Duodenal mucosa (tissue), 2 donors: ENCODE results near the gene TRIM62.

Source experiments
- H3K27ac ChIP-seq: one replicate; pipeline ENCODE4 v1.7.0; 2013; ENCODE audit warnings: low read depth, low read length
- H3K27me3 ChIP-seq, 2 donors: one replicate each; pipeline ENCODE4 v1.7.0; 2013; ENCODE audit warnings: low read length in 2 of 2, control low read depth in 1 of 2; ENCODE audit not compliant: insufficient read depth in 2 of 2, control insufficient read depth in 1 of 2
- H3K36me3 ChIP-seq, 2 donors: one replicate each; pipeline ENCODE4 v1.7.0; 2013; ENCODE audit warnings: low read length in 2 of 2, control low read depth in 1 of 2; ENCODE audit not compliant: insufficient read depth in 2 of 2, control insufficient read depth in 1 of 2
- H3K4me1 ChIP-seq, 2 donors: one replicate each; pipeline ENCODE4 v1.7.0; 2013; ENCODE audit warnings: low read length in 2 of 2, control low read depth in 1 of 2; ENCODE audit not compliant: insufficient read depth in 2 of 2, control insufficient read depth in 1 of 2
- H3K4me3 ChIP-seq, 2 donors: one replicate each; pipeline ENCODE4 v1.7.0; 2013; ENCODE audit warnings: low read length in 2 of 2, low read depth in 1 of 2
- H3K9ac ChIP-seq, 2 donors: one replicate each; pipeline ENCODE4 v1.7.0; 2013; ENCODE audit warnings: low read length in 2 of 2, low read depth in 1 of 2
- H3K9me3 ChIP-seq, 2 donors: one replicate each; pipeline ENCODE4 v1.7.0; 2013; ENCODE audit warnings: low read length in 2 of 2, control low read depth in 1 of 2; ENCODE audit not compliant: control insufficient read depth in 1 of 2

Gene TRIM62

GRCh38 chr1:33181921-33182341 lies at the start of gene TRIM62:
Gene TRIM62 (minus strand): TSS chr1:33182043. CDS start chr1:33181432, 611 bp downstream.
- Histone ChIP-seq H3K4me3 (peak within 1 kb of the TSS; percentile 68 to 84), H3K4me1 (peaks cover 13 to 14% of the 10 kb centered on the region in 2 donors), H3K36me3 (no peaks in the 10 kb centered on the region), H3K27me3 (no peaks in the 10 kb centered on the region), H3K9ac (peak within 1 kb of the TSS; percentile 1 to 54), H3K27ac (no peak within 1 kb of the TSS), H3K9me3 (no peaks in the 10 kb centered on the region)

DNA sequence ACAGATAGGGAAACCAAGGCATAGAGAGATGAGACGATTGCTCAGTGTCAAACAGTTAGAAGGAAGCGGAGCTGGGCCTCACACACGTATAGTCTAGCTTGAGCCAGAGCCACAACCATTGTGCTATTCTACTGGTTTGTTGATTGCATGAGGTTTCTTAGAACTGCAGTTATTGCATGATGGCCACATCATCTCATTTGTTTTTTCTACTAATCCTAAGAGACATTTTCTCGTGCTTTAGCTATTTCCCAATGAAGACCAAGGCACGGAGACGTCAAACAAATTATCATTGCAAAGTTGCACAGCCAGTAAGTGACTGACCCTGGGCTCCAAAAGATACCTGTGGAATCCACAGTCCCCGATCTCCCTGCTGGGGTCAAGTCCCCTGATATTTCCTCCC lies 49.3 kb upstream of the TRIM62 start:
- Histone ChIP-seq H3K4me3 (no peak overlapping the region), H3K9me3 (no peaks in the 10 kb centered on the region), H3K9ac (no peak overlapping the region), H3K27ac (no peak overlapping the region), H3K4me1 (no peaks in the 10 kb centered on the region), H3K36me3 (no peaks in the 10 kb centered on the region), H3K27me3 (peaks cover 0 to 2% of the 10 kb centered on the region in 2 donors)

GRCh38 chr1:33228935-33229487 lies 47.2 kb upstream of the TRIM62 start:
- Histone ChIP-seq H3K9me3 (peaks cover 0 to 9% of the 10 kb centered on the region in 2 donors), H3K4me1 (no peaks in the 10 kb centered on the region), H3K9ac (no peak overlapping the region), H3K4me3 (no peak overlapping the region), H3K27me3 (peaks cover 0 to 2% of the 10 kb centered on the region in 2 donors), H3K36me3 (no peaks in the 10 kb centered on the region), H3K27ac (no peak overlapping the region)

GRCh38 chr1:33225586-33225985 lies 43.7 kb upstream of the TRIM62 start:
- H3K9ac ChIP-seq = no peak overlapping the region
- peaks cover 0 to 9% of the 10 kb centered on the region in 2 donors for H3K9me3 ChIP-seq
- H3K4me3 ChIP-seq = no peak overlapping the region
- H3K27ac ChIP-seq = no peak overlapping the region
- peaks cover 0 to 2% of the 10 kb centered on the region in 2 donors for H3K27me3 ChIP-seq
- H3K36me3 ChIP-seq = no peaks in the 10 kb centered on the region
- peaks cover 8% of the 10 kb centered on the region in 2 donors for H3K4me1 ChIP-seq

GRCh38 chr1:33224166-33224707 lies 42.4 kb upstream of the TRIM62 start:
- Histone ChIP-seq H3K4me1 (peaks cover 8 to 9% of the 10 kb centered on the region in 2 donors), H3K9me3 (peaks cover 0 to 9% of the 10 kb centered on the region in 2 donors), H3K27ac (no peak overlapping the region), H3K27me3 (no peaks in the 10 kb centered on the region), H3K36me3 (no peaks in the 10 kb centered on the region), H3K9ac (no peak overlapping the region), H3K4me3 (no peak overlapping the region)

DNA sequence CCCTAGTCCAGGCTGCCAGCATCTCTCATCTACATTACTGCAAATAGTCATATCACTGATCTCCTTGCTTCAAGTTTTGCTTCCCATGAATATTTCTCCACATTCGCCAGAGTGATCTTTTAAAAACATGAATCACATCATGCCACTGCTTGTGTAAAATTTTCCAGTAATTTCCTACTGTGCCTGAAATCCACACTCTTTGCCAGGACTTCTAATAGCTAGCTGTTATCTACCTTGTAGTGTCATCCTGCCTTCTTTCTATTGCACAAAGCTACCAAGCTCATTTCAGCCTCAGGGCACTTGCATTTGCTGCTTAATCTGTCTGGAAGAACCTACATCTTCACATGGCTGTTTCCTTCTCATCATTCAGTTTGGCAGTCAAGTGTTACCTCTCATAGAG lies 40.5 kb upstream of the TRIM62 start:
- Histone ChIP-seq H3K9me3 (peaks cover 0 to 9% of the 10 kb centered on the region in 2 donors), H3K9ac (no peak overlapping the region), H3K27ac (no peak overlapping the region), H3K4me3 (no peak overlapping the region), H3K36me3 (no peaks in the 10 kb centered on the region), H3K27me3 (no peaks in the 10 kb centered on the region), H3K4me1 (peaks cover 8 to 9% of the 10 kb centered on the region in 2 donors)

- peaks cover 0 to 9% of the 10 kb centered on the region in 2 donors for H3K9me3 ChIP-seq
- H3K9ac ChIP-seq = no peak overlapping the region
- no peaks in the 10 kb centered on the region for H3K27me3 ChIP-seq
- no peak overlapping the region for H3K27ac ChIP-seq
- no peaks in the 10 kb centered on the region for H3K36me3 ChIP-seq
- H3K4me3 ChIP-seq = no peak overlapping the region
- peaks cover 8 to 9% of the 10 kb centered on the region in 2 donors for H3K4me1 ChIP-seq
Measured at GRCh38 chr1:33221385-33221758, 39.5 kb upstream of the TRIM62 start.

DNA sequence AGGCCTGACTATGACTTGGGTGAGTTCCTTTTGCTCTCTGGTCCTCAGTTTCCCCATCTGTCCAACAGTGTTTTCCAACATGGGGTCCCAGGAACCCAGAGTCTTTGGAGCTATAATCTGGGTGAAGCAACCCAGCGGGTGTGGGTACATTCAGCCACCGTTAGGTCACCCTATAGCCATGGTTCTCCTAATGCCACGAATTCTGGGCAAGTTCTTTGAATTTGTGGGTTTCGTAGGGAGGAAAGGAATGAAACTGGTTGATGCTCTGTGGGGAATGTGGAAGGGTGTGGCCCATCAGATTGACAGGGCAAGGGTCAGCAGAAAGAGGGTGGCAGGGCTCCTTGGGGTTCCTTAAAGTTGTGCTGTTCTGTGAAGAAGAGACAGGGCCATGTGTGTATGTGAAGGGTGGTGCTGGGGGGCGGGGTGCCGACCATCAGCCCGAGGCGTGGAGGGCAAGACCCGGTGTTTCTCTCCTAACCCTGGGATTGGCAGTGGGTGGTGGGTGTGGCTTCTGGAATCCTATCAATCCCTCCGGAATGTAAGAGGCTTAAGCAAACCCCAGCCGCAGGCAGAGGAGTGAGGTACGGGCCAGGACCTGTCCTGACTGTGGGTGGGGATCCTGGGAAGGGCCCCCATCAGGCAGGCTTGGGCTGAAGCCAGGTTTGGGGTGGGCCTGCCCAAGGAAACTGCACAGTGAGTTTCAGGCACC lies 39.0 kb upstream of the TRIM62 start:
- Histone ChIP-seq H3K9ac (no peak overlapping the region), H3K4me3 (no peak overlapping the region), H3K36me3 (no peaks in the 10 kb centered on the region), H3K27ac (no peak overlapping the region), H3K27me3 (no peaks in the 10 kb centered on the region), H3K9me3 (peaks cover 0 to 9% of the 10 kb centered on the region in 2 donors), H3K4me1 (peaks cover 8 to 9% of the 10 kb centered on the region in 2 donors)

GRCh38 chr1:33219886-33220661 lies 38.2 kb upstream of the TRIM62 start:
- Histone ChIP-seq H3K36me3 (no peaks in the 10 kb centered on the region), H3K4me1 (peaks cover 8 to 9% of the 10 kb centered on the region in 2 donors), H3K9me3 (peaks cover 0 to 9% of the 10 kb centered on the region in 2 donors), H3K27ac (no peak overlapping the region), H3K27me3 (no peaks in the 10 kb centered on the region), H3K9ac (no peak overlapping the region), H3K4me3 (no peak overlapping the region)

DNA sequence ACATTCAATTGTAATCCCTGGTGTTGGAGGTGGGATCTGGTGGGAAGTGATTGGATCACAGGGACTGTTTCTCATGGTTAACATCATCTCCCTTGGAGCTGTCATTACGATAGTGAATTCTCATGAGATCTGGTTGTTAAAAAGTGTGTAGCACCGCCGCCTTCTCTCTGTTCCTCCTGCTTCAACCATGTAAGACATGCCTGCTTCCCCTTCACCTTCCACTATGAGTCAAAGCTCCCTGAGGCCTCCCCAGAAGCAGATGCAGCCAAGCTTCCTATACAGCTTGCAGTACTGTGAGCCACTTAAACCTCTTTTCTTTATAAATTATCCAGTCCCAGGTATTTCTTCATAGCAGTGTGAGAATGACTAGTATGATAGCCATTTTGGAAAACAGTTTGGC lies 30.1 kb upstream of the TRIM62 start:
- H3K27me3 ChIP-seq = no peaks in the 10 kb centered on the region
- no peaks in the 10 kb centered on the region for H3K36me3 ChIP-seq
- H3K9me3 ChIP-seq = no peaks in the 10 kb centered on the region
- no peak overlapping the region for H3K9ac ChIP-seq
- no peak overlapping the region for H3K4me3 ChIP-seq
- no peaks in the 10 kb centered on the region for H3K4me1 ChIP-seq
- H3K27ac ChIP-seq = no peak overlapping the region
